SK-N-SH (cell line): ENCODE data around the gene ZDHHC11B. TPM values are rescaled to one million over a fixed set of nuclear protein-coding genes. Genes with fewer than 3 reads are reported as not detected.

ENCODE experiments used
- CTCF ChIA-PET: fragments of 300-600, 350-600 bp; formaldehyde crosslinking; extraction: SDS; loops from one replicate; lab custom pipeline; 2021; lab: Yijun Ruan, JAX
- POLR2A ChIA-PET: fragments of 350-600 bp; sonication (Branson Sonifier 250); formaldehyde crosslinking; extraction: SDS; loops from one replicate; lab custom pipeline; 2020; ENCODE audit warnings: antibody characterized with exemption, inconsistent platforms; lab: Yijun Ruan, JAX
- DNase-seq: peaks from one replicate; pipeline ENCODE4 v3.0.0; 2012
- H2AFZ ChIP-seq: fragments of 200-600 bp; sonication (generic); 2 replicates; pipeline ENCODE4 v1.8.1; 2016; ENCODE audit warnings: antibody characterized with exemption, mild to moderate bottlenecking, low read depth
- H3F3A ChIP-seq: fragments of 200-600 bp; sonication (generic); replicated peaks from 2 replicates; pipeline ENCODE3; 2016; ENCODE audit warnings: antibody characterized with exemption, mild to moderate bottlenecking; ENCODE audit not compliant: insufficient read depth
- H3K27ac ChIP-seq, 2 experiments: fragments of 200-500 bp in 1 of 2; fragments of 200-600 bp in 1 of 2; sonication (Bioruptor generic) in 1 of 2; sonication (generic), shearing (Covaris generic) in 1 of 2; 2 replicates each; pipeline versions ENCODE4 v1.5.1 to v1.6.1; 2014 to 2016; ENCODE audit warnings: low read depth in 2 of 2, inconsistent platforms in 1 of 2, low read length in 1 of 2, mild to moderate bottlenecking in 1 of 2, mixed read lengths in 1 of 2
- H3K27me3 ChIP-seq: fragments of 200-600 bp; sonication (generic), shearing (Covaris generic); 2 replicates; pipeline ENCODE4 v1.6.1; 2016; ENCODE audit warnings: mixed run types; ENCODE audit not compliant: insufficient read depth
- H3K36me3 ChIP-seq, 2 experiments: fragments of 200-500 bp in 1 of 2; fragments of 200-600 bp in 1 of 2; sonication (Bioruptor generic) in 1 of 2; sonication (generic) in 1 of 2; replicated peaks in 1 of 2; 2 replicates each; pipeline versions ENCODE3 to v1.5.1; 2014 to 2016; ENCODE audit warnings: low read length in 1 of 2, mild to moderate bottlenecking in 1 of 2; ENCODE audit not compliant: insufficient read depth in 2 of 2, control insufficient read depth in 1 of 2
- H3K4me1 ChIP-seq, 2 experiments: fragments of 200-500 bp in 1 of 2; fragments of 200-600 bp in 1 of 2; sonication (Bioruptor generic) in 1 of 2; sonication (generic), shearing (Covaris generic) in 1 of 2; 2 replicates each; pipeline versions ENCODE4 v1.5.1 to v1.6.1; 2014 to 2016; ENCODE audit warnings: low read depth in 1 of 2, low read length in 1 of 2, mixed run types in 1 of 2; ENCODE audit not compliant: insufficient read depth in 2 of 2, control insufficient read depth in 1 of 2
- H3K4me2 ChIP-seq: fragments of 200-600 bp; sonication (generic), shearing (Covaris generic); 2 replicates; pipeline ENCODE4 v1.6.1; 2017; ENCODE audit warnings: mixed run types
- H3K4me3 ChIP-seq, 2 experiments: fragments of 200-500 bp in 1 of 2; fragments of 200-600 bp in 1 of 2; sonication (Bioruptor generic) in 1 of 2; sonication (generic), shearing (Covaris generic) in 1 of 2; 2 replicates each; pipeline versions ENCODE4 v1.5.1 to v1.8.1; 2014 to 2016; ENCODE audit warnings: low read depth in 2 of 2, inconsistent platforms in 1 of 2, low read length in 1 of 2, mild to moderate bottlenecking in 1 of 2, mixed read lengths in 1 of 2, moderate library complexity in 1 of 2
- H3K79me2 ChIP-seq: fragments of 200-600 bp; sonication (generic); 2 replicates; pipeline ENCODE4 v1.8.1; 2017; ENCODE audit warnings: mild to moderate bottlenecking; ENCODE audit not compliant: insufficient read depth
- H3K9ac ChIP-seq: fragments of 200-600 bp; sonication (generic); 2 replicates; pipeline ENCODE4 v1.6.1; 2017; ENCODE audit warnings: mixed run types
- H3K9me2 ChIP-seq: fragments of 200-600 bp; sonication (generic); 2 replicates; pipeline ENCODE4 v1.6.1; 2017; ENCODE audit warnings: mixed run types
- H3K9me3 ChIP-seq: fragments of 200-600 bp; sonication (generic); 2 replicates; pipeline ENCODE4 v1.6.1; 2017; ENCODE audit warnings: mixed run types, mild to moderate bottlenecking, moderate library complexity
- H4K20me1 ChIP-seq: fragments of 200-600 bp; sonication (generic); 2 replicates; pipeline ENCODE4 v1.6.1; 2017; ENCODE audit warnings: mild to moderate bottlenecking, mixed run types; ENCODE audit not compliant: insufficient read depth
- ELF1 ChIP-seq: IDR thresholded peaks from 2 replicates; pipeline ENCODE4 v1.4.0; 2012
- EP300 ChIP-seq, 2 experiments: IDR thresholded peaks; 2 replicates each; pipeline versions ENCODE4 v1.4.0 to v1.6.1; 2012; ENCODE audit warnings: borderline replicate concordance in 1 of 2, low read depth in 1 of 2, low read length in 1 of 2
- EZH2phosphoT487 ChIP-seq: fragments of 200-600 bp; sonication (generic); IDR thresholded peaks from 2 replicates; pipeline ENCODE4 v1.6.1; 2017; ENCODE audit warnings: low read depth, mixed run types, mild to moderate bottlenecking, antibody characterized with exemption, moderate library complexity, borderline replicate concordance
- FOSL2 ChIP-seq: IDR thresholded peaks from 2 replicates; pipeline ENCODE4 v1.4.0; 2012; ENCODE audit warnings: low read depth, mild to moderate bottlenecking, moderate library complexity, borderline replicate concordance
- GABPA ChIP-seq: IDR thresholded peaks from 2 replicates; pipeline ENCODE4 v1.4.0; 2012; ENCODE audit warnings: low read depth, mild to moderate bottlenecking
- RAD21 ChIP-seq: IDR thresholded peaks from 2 replicates; pipeline ENCODE4 v1.6.1; 2012; ENCODE audit warnings: mild to moderate bottlenecking, low read length
- RCOR1 ChIP-seq: fragments of 150-350 bp; IDR thresholded peaks from 2 replicates; pipeline ENCODE4 v1.6.1; 2017; ENCODE audit warnings: antibody characterized with exemption, low read length
- SMC3 ChIP-seq: IDR thresholded peaks from 2 replicates; pipeline ENCODE4 v1.6.1; 2012; ENCODE audit warnings: low read depth, low read length, improper control_type of control experiment
- WGBS: methylation state at CpG from one replicate; pipeline ENCODE4 v1.1.6; 2017; ENCODE audit warnings: low lambda C conversion rate; 5-methylcytosine and 5-hydroxymethylcytosine counted together
- polyA plus RNA-seq, 3 experiments: library from polyadenylated mRNA; depleted of rRNA; stranded (reverse); fragments of >200 nt; gene quantifications; 2 replicates each; pipeline ENCODE4 v1.2.3, GENCODE V29; 2012
- TF ChIP-seq, protein P1 (sequence below): fragments of 150-350 bp; IDR thresholded peaks from 2 replicates; pipeline ENCODE4 v1.6.1; 2016; ENCODE audit warnings: mild to moderate bottlenecking, low read depth, low read length
- TF ChIP-seq, protein P2 (sequence below): IDR thresholded peaks from 2 replicates; pipeline ENCODE4 v1.4.0; 2012; ENCODE audit warnings: low read depth, borderline replicate concordance
- TF ChIP-seq, protein P3 (sequence below): IDR thresholded peaks from 2 replicates; pipeline ENCODE4 v1.4.0; 2012; ENCODE audit warnings: low read depth, borderline replicate concordance
- TF ChIP-seq, protein P4 (sequence below): fragments of 150-350 bp; IDR thresholded peaks from 2 replicates; pipeline ENCODE4 v1.6.1; 2017; ENCODE audit warnings: antibody characterized with exemption, low read length, low read depth, borderline replicate concordance
- TF ChIP-seq, protein P5 (sequence below): IDR thresholded peaks from 2 replicates; pipeline ENCODE4; 2012

ZDHHC11B gene
- polyA plus RNA-seq, 1 of the 3 experiments (the other 2 are of a cell fraction): not detected

DNA sequence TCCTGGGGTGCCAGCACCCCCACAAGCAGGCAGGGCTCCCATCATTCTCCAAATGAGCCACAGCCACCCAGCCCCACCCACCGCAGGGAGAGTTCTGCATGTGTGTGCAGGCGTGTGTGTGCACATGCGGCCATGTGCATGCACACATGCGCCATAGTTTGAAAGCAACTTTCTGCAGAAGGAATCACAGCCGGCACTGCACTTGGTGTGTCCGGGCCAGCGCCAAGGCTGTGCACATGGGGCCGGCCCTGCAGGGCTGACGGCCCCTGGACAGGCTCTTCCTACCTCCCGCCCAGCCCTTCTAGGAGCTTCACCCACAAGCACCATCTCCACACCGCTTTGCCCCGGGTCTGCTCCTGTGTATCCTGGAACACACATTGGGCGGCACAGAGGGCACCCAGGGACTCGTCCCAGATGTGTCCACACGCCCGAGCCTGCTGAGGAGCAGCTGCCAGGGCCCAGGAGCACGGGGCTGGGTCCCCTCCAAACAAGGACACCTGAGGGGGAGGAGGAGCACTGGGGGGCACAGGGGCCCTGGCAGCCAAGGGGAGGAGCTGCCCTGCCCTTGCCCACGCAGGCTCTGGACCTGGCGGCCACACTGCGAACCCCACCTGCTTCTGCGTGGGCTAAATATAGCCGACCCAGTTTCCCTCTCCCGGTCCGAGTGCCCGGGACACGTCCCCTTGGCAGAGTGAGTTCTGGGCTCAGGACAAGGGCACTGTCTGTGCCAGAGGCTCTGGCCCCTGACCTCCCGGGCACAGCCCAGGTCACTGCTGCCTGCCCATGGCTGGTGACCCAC, 110.5 kb downstream of the ZDHHC11B start:
- no peak for DNase-seq
- CTCF ChIA-PET: interaction anchor here (2.9 to 7.2 kb wide), 2 partner anchors 219 to 229 kb away, joined by 15 to 88 read pairs; partner anchors contain the start of genes BRD9 and TRIP13

More for the DNA sequence above, 110.5 kb downstream of the ZDHHC11B start:
- H3K27ac ChIP-seq: no peak overlapping the region
- 0 out of 2 replicates have a peak, but pooled peaks cover 3% of the 10 kb centered on the region for H4K20me1 ChIP-seq
- H3K4me2 ChIP-seq: no peak overlapping the region
- H3K4me1 ChIP-seq: peaks cover 12 to 23% of the 10 kb centered on the region in 2 experiments; a peak in 2 of 4 replicates
- H2AFZ ChIP-seq: no peak overlapping the region
- POLR2A ChIA-PET: no interaction called here
- H3K9ac ChIP-seq: no peak overlapping the region
- H3K4me3 ChIP-seq: no peak overlapping the region
- H3K36me3 ChIP-seq: no peaks in the 10 kb centered on the region
- H3K9me3 ChIP-seq: no peaks in the 10 kb centered on the region
- TF ChIP-seq FOSL2 (no peak), EP300 (IDR thresholded peaks at IDR 0.05; ENCODE audit: borderline replicate concordance in 1 of 2, low read depth in 1 of 2, low read length in 1 of 2) (no peak), EZH2phosphoT487 (no peak), ELF1 (no peak), RAD21 (no peak), SMC3 (no peak), GABPA (no peak), RCOR1 (no peak)
- TF ChIP-seq, protein P1, sequence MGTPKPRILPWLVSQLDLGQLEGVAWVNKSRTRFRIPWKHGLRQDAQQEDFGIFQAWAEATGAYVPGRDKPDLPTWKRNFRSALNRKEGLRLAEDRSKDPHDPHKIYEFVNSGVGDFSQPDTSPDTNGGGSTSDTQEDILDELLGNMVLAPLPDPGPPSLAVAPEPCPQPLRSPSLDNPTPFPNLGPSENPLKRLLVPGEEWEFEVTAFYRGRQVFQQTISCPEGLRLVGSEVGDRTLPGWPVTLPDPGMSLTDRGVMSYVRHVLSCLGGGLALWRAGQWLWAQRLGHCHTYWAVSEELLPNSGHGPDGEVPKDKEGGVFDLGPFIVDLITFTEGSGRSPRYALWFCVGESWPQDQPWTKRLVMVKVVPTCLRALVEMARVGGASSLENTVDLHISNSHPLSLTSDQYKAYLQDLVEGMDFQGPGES: no peak
- TF ChIP-seq, protein P2, sequence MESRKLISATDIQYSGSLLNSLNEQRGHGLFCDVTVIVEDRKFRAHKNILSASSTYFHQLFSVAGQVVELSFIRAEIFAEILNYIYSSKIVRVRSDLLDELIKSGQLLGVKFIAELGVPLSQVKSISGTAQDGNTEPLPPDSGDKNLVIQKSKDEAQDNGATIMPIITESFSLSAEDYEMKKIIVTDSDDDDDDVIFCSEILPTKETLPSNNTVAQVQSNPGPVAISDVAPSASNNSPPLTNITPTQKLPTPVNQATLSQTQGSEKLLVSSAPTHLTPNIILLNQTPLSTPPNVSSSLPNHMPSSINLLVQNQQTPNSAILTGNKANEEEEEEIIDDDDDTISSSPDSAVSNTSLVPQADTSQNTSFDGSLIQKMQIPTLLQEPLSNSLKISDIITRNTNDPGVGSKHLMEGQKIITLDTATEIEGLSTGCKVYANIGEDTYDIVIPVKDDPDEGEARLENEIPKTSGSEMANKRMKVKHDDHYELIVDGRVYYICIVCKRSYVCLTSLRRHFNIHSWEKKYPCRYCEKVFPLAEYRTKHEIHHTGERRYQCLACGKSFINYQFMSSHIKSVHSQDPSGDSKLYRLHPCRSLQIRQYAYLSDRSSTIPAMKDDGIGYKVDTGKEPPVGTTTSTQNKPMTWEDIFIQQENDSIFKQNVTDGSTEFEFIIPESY: no peak
- TF ChIP-seq, protein P3, sequence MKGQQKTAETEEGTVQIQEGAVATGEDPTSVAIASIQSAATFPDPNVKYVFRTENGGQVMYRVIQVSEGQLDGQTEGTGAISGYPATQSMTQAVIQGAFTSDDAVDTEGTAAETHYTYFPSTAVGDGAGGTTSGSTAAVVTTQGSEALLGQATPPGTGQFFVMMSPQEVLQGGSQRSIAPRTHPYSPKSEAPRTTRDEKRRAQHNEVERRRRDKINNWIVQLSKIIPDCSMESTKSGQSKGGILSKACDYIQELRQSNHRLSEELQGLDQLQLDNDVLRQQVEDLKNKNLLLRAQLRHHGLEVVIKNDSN: no peak
- TF ChIP-seq, protein P4, sequence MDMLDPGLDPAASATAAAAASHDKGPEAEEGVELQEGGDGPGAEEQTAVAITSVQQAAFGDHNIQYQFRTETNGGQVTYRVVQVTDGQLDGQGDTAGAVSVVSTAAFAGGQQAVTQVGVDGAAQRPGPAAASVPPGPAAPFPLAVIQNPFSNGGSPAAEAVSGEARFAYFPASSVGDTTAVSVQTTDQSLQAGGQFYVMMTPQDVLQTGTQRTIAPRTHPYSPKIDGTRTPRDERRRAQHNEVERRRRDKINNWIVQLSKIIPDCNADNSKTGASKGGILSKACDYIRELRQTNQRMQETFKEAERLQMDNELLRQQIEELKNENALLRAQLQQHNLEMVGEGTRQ: no peak
- TF ChIP-seq, protein P5, sequence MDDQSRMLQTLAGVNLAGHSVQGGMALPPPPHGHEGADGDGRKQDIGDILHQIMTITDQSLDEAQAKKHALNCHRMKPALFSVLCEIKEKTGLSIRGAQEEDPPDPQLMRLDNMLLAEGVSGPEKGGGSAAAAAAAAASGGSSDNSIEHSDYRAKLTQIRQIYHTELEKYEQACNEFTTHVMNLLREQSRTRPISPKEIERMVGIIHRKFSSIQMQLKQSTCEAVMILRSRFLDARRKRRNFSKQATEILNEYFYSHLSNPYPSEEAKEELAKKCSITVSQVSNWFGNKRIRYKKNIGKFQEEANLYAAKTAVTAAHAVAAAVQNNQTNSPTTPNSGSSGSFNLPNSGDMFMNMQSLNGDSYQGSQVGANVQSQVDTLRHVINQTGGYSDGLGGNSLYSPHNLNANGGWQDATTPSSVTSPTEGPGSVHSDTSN: no peak
- TF ChIP-seq, all 33 proteins: peak for 0
- Histone ChIP-seq H3F3A (no peaks in the 10 kb centered on the region), H3K27me3 (no peaks in the 10 kb centered on the region), H3K9me2 (no peaks in the 10 kb centered on the region), H3K79me2 (no peaks in the 10 kb centered on the region)
- 93% methylated on average over 11 of the region's 27 CpGs for WGBS
